Measurements from ENCODE around the gene SP8. TPM values are rescaled to one million over a fixed set of nuclear protein-coding genes. Genes with fewer than 3 reads are reported as not detected.

Gene SP8
- polyA plus RNA-seq, 1 donor (not counting 4 experiments of a cell fraction or from before 2014, with no cell fraction given) = 0.17 TPM

DNA sequence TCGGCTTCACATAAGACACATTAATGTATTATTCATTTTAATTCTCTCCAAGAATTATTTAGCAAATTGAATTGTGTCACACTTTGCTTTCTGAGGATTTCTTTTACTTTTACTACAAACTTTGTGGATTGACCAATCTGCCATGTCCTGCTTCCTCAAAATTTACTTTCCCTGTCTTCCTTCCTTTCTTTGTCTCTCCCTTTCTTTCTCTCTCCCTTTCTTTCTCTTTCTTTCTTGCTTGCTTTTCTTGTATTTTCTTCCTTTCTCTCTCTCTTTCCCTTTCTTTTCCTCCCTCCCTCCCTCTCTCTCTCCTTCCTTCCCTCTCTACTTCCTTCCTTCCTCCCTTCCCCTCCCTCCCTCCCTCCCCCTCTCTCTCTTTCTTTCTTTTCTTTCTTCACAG lies 37.8 kb downstream of the SP8 start:
- dilution Hi-C loops (cut with MboI; ENCODE audit: extremely low pct_ligation_motif_present, low sequenced_read_pairs) = no loop called here
- no peaks in the 10 kb centered on the region for H4K20me1 ChIP-seq (ENCODE audit: control insufficient read depth, extremely low read depth, insufficient read depth, low read length)
- H3K79me2 ChIP-seq (ENCODE audit: control insufficient read depth, insufficient read depth, low read length) = no peaks in the 10 kb centered on the region
- TF ChIP-seq, protein P1, sequence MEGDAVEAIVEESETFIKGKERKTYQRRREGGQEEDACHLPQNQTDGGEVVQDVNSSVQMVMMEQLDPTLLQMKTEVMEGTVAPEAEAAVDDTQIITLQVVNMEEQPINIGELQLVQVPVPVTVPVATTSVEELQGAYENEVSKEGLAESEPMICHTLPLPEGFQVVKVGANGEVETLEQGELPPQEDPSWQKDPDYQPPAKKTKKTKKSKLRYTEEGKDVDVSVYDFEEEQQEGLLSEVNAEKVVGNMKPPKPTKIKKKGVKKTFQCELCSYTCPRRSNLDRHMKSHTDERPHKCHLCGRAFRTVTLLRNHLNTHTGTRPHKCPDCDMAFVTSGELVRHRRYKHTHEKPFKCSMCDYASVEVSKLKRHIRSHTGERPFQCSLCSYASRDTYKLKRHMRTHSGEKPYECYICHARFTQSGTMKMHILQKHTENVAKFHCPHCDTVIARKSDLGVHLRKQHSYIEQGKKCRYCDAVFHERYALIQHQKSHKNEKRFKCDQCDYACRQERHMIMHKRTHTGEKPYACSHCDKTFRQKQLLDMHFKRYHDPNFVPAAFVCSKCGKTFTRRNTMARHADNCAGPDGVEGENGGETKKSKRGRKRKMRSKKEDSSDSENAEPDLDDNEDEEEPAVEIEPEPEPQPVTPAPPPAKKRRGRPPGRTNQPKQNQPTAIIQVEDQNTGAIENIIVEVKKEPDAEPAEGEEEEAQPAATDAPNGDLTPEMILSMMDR (optimal IDR thresholded peaks at IDR 0.05 in 1 of 3, IDR thresholded peaks at IDR 0.05 in 1 of 3, conservative IDR thresholded peaks at IDR 0.05 in 1 of 3; ENCODE audit: extremely low read depth in 1 of 3, insufficient read depth in 2 of 3, low read length in 3 of 3) = no peak
- no peak for TF ChIP-seq EZH2 (IDR thresholded peaks at IDR 0.05; ENCODE audit: low read length)
- H3K27me3 ChIP-seq (ENCODE audit: control insufficient read depth, extremely low read depth, insufficient read depth, low read length) = no peaks in the 10 kb centered on the region
- no peaks in the 10 kb centered on the region for H3K4me1 ChIP-seq (ENCODE audit: control insufficient read depth, extremely low read depth, insufficient read depth, low read length)
- no peak overlapping the region for H3K9ac ChIP-seq (ENCODE audit: control insufficient read depth, extremely low read depth, insufficient read depth, low read length)
- no peak overlapping the region for H2AFZ ChIP-seq (ENCODE audit: control insufficient read depth, low read length)
- no peaks in the 10 kb centered on the region for H3K9me3 ChIP-seq (ENCODE audit: control insufficient read depth, low read depth, low read length)
- no peak overlapping the region for H3K4me3 ChIP-seq (ENCODE audit: control insufficient read depth in 2 of 3, extremely low read depth in 1 of 3, insufficient read depth in 2 of 3, low read depth in 1 of 3, low read length in 3 of 3)
- H3K27ac ChIP-seq (ENCODE audit: control insufficient read depth, insufficient read depth, low read length) = no peak overlapping the region
- DNase-seq (ENCODE audit: low read depth, low spot score) (no peak), FAIRE-seq (no peak)
- no peaks in the 10 kb centered on the region for H3K36me3 ChIP-seq (ENCODE audit: control insufficient read depth in 2 of 2, extremely low read depth in 1 of 2, insufficient read depth in 2 of 2, low read length in 2 of 2)
- H3K9me1 ChIP-seq (ENCODE audit: control insufficient read depth, extremely low read depth, insufficient read depth, low read length) = no peaks in the 10 kb centered on the region
- no peak overlapping the region for H3K4me2 ChIP-seq (ENCODE audit: control insufficient read depth, extremely low read depth, insufficient read depth, low read depth, low read length)

DNA sequence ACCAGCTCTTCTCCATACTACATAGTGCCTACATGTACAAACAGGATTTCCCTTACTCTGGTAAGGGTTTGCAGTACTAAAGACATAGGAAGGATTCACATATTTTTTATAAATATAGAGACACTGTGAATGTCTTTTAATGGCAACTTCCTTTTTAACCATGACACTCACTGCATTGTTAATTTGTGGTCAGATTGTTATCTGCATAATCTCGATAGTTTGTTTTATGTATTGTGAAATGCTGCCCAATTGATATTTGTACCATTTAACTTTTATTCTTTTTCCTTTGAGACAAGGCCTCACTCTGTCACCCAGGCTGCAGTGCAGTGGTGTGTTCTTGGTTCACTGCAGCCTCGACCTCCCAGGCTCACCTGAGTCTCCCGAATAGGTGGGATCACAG lies 39.7 kb downstream of the SP8 start:
- Histone ChIP-seq H3K36me3 (ENCODE audit: control insufficient read depth in 2 of 2, extremely low read depth in 1 of 2, insufficient read depth in 2 of 2, low read length in 2 of 2) (no peaks in the 10 kb centered on the region), H3K9ac (ENCODE audit: control insufficient read depth, extremely low read depth, insufficient read depth, low read length) (no peak overlapping the region), H3K27ac (ENCODE audit: control insufficient read depth, insufficient read depth, low read length) (no peak overlapping the region), H2AFZ (ENCODE audit: control insufficient read depth, low read length) (no peak overlapping the region), H3K9me1 (ENCODE audit: control insufficient read depth, extremely low read depth, insufficient read depth, low read length) (no peaks in the 10 kb centered on the region), H3K4me2 (ENCODE audit: control insufficient read depth, extremely low read depth, insufficient read depth, low read depth, low read length) (no peak overlapping the region), H3K4me3 (ENCODE audit: control insufficient read depth in 2 of 3, extremely low read depth in 1 of 3, insufficient read depth in 2 of 3, low read depth in 1 of 3, low read length in 3 of 3) (no peak overlapping the region), H3K27me3 (ENCODE audit: control insufficient read depth, extremely low read depth, insufficient read depth, low read length) (no peaks in the 10 kb centered on the region), H3K79me2 (ENCODE audit: control insufficient read depth, insufficient read depth, low read length) (no peaks in the 10 kb centered on the region), H3K4me1 (ENCODE audit: control insufficient read depth, extremely low read depth, insufficient read depth, low read length) (no peaks in the 10 kb centered on the region), H4K20me1 (ENCODE audit: control insufficient read depth, extremely low read depth, insufficient read depth, low read length) (no peaks in the 10 kb centered on the region), H3K9me3 (ENCODE audit: control insufficient read depth, low read depth, low read length) (no peaks in the 10 kb centered on the region)
- FAIRE-seq = no peak
- TF ChIP-seq EZH2 (IDR thresholded peaks at IDR 0.05; ENCODE audit: low read length) = no peak
- TF ChIP-seq, protein P1 (optimal IDR thresholded peaks at IDR 0.05 in 1 of 3, IDR thresholded peaks at IDR 0.05 in 1 of 3, conservative IDR thresholded peaks at IDR 0.05 in 1 of 3; ENCODE audit: extremely low read depth in 1 of 3, insufficient read depth in 2 of 3, low read length in 3 of 3) = no peak
- DNase-seq (ENCODE audit: low read depth, low spot score) = no peak
- dilution Hi-C loops (cut with MboI; ENCODE audit: extremely low pct_ligation_motif_present, low sequenced_read_pairs) = no loop called here
